K562 treated with DMSO at 1 percent for 12 hours (cell line): ENCODE data around the gene PIRT. TPM values are rescaled to one million over a fixed set of nuclear protein-coding genes. Genes with fewer than 3 reads are reported as not detected.

Experiments
- total RNA-seq: library from RNA; unstranded; fragments of 300-600 nt; gene quantifications from 2 replicates; pipeline ENCODE4 v1.2.3, GENCODE V29; 2022; ENCODE audit not compliant: insufficient read depth

The PIRT gene
- total RNA-seq, result not detected in 2 replicates

DNA sequence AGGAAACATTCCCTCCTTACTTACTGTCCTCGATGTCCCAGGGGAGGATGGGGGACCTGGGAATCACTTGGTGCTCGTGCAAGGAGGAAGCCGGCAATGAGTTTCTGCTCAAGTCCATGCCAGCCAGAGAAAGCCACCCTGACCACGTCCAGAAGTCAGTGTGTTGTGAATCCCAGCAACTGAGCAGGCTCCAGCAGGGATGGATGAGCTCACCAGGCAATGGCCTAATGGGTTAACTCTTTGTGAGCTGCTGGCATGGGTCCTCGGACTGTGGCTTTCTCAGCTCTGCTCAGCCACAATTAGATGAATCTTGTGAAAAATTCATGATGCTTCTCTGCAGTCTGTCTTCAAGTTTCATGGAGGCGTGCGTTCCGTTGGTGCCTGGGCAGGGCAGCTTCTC, at the start of gene PIRT:
Gene PIRT, minus strand, starts transcription at position 167 of the 400 bp plus-strand sequence. CDS start 12,442 bp downstream, outside the sequence.

DNA sequence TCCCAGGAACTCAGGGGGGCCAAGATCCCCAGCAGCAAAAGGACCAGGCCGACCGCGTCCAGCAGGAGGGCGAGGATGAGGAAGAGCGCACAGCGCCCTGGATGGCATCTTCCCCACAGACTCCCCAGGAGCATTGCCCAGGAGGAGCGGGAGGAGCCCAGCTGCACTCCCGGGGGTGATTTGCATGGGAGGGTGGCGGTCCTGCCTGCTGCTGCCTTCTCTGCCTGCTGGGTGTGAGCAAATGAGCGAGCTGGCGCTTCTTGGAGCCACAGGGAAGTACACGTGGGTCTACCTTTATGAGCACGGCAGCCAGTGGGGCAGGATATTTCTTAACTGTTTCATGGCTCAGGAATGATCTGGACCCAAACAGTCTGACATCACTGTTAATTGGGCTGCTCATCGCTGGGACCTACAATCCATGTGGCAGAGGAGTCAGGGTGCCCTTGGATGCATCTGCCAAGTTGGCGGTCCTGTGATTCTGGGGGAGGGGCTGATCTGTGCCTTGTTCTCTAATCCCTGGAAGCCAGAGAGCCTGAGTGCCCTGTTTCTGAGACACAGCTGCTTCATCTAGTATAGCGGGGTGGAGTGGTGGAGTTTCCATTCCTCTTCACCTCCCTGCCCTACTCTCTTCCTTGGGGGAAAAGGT, 33.9 kb downstream of the PIRT start, which contains the start of gene TMEM238L:
Gene TMEM238L, minus strand, starts transcription at position 270 of the 646 bp plus-strand sequence. Its CDS starts 136 bp downstream, at position 134.

Other genes with a start within 250 kb of the PIRT start
- gene MYH3, start 180.8 kb downstream of the PIRT start, total RNA-seq, result 0.19 TPM in 1 of 2 replicates, not detected in the other
- gene SCO1, start 140.6 kb downstream of the PIRT start, total RNA-seq, result 7.2 and 11.2 TPM in 2 replicates
- gene ADPRM, start 140.5 kb downstream of the PIRT start, total RNA-seq, result 8.2 and 9.3 TPM in 2 replicates
- 0.32 TPM in 1 of 2 replicates, not detected in the other for gene TMEM220, start 108.1 kb downstream of the PIRT start, total RNA-seq
- not detected in 2 replicates for gene TMEM238L, start 34.0 kb downstream of the PIRT start, total RNA-seq